GM23338 (cell line): ENCODE measurements around the gene SNAP91. TPM values are rescaled to one million over a fixed set of nuclear protein-coding genes. Genes with fewer than 3 reads are reported as not detected.
"Not testable (repeated sequence)": the region's sequence is repeated elsewhere in the genome, so short reads cannot be mapped to it uniquely, and the experiment has no call there.

Source experiments
- ATAC-seq: fragments of 200-7000 bp; cut with Tn5 transposase; 3 replicates; pipeline ENCODE4 v1.9.1; 2020
- DNase-seq: peaks from one replicate; pipeline ENCODE4 v3.0.0-alpha.2; 2015; ENCODE audit warnings: low spot score
- H2AFZ ChIP-seq: fragments of 200-600 bp; sonication (generic); 2 replicates; pipeline ENCODE4 v1.8.0; 2016; ENCODE audit warnings: antibody characterized with exemption, mild to moderate bottlenecking, moderate library complexity
- H3F3A ChIP-seq: fragments of 200-600 bp; sonication (generic); replicated peaks from 2 replicates; pipeline ENCODE4 v1.8.0; 2017; ENCODE audit warnings: antibody characterized with exemption, mixed run types, low read depth
- H3K27ac ChIP-seq: fragments of 200-600 bp; sonication (generic); 2 replicates; pipeline ENCODE4 v1.6.1; 2016; ENCODE audit warnings: low read depth
- H3K27me3 ChIP-seq: fragments of 200-600 bp; sonication (generic); 2 replicates; pipeline ENCODE4 v1.8.0; 2016; ENCODE audit warnings: mild to moderate bottlenecking, mixed run types, moderate library complexity; ENCODE audit not compliant: insufficient read depth
- H3K36me3 ChIP-seq: fragments of 200-600 bp; sonication (generic); 2 replicates; pipeline ENCODE4 v1.8.0; 2016; ENCODE audit warnings: mild to moderate bottlenecking; ENCODE audit not compliant: insufficient read depth
- H3K4me1 ChIP-seq: fragments of 200-600 bp; sonication (generic); 2 replicates; pipeline ENCODE4 v1.8.0; 2016; ENCODE audit warnings: mild to moderate bottlenecking, moderate library complexity; ENCODE audit not compliant: insufficient read depth
- H3K4me2 ChIP-seq: fragments of 200-600 bp; sonication (generic); 2 replicates; pipeline ENCODE4 v1.7.1; 2017; ENCODE audit warnings: mixed run types
- H3K4me3 ChIP-seq: fragments of 200-600 bp; sonication (generic); 2 replicates; pipeline ENCODE4 v1.6.1; 2016; ENCODE audit warnings: mixed run types
- H3K79me2 ChIP-seq: fragments of 200-600 bp; sonication (generic); replicated peaks from 2 replicates; pipeline ENCODE4 v1.8.0; 2017; ENCODE audit warnings: mild to moderate bottlenecking; ENCODE audit not compliant: insufficient read depth
- H3K9me2 ChIP-seq: fragments of 200-600 bp; sonication (generic); 2 replicates; pipeline ENCODE4 v1.8.0; 2017; ENCODE audit not compliant: insufficient read depth
- H4K20me1 ChIP-seq: fragments of 200-600 bp; sonication (generic); replicated peaks from 2 replicates; pipeline ENCODE4 v1.8.0; 2017; ENCODE audit warnings: mild to moderate bottlenecking; ENCODE audit not compliant: insufficient read depth
- H3K27ac Mint-ChIP-seq: 2 replicates; pipeline ENCODE4 v1.8.0; 2020; ENCODE audit warnings: inconsistent platforms, mild to moderate bottlenecking, moderate library complexity, mixed read lengths
- H3K27me3 Mint-ChIP-seq: 3 replicates; pipeline ENCODE4 v1.8.0; 2022; ENCODE audit warnings: low read depth, mild to moderate bottlenecking, moderate library complexity, mixed read lengths, inconsistent platforms; ENCODE audit not compliant: insufficient read depth, poor library complexity
- H3K36me3 Mint-ChIP-seq: 3 replicates; pipeline ENCODE4 v1.8.0; 2021; ENCODE audit warnings: low read depth, mild to moderate bottlenecking, inconsistent platforms, moderate library complexity, mixed read lengths
- H3K4me1 Mint-ChIP-seq: 3 replicates; pipeline ENCODE4 v1.8.0; 2020; ENCODE audit warnings: mild to moderate bottlenecking, inconsistent platforms, mixed read lengths
- H3K4me3 Mint-ChIP-seq: 3 replicates; pipeline ENCODE4 v1.8.0; 2021; ENCODE audit warnings: moderate library complexity, mild to moderate bottlenecking, inconsistent platforms, mixed read lengths
- H3K9me3 Mint-ChIP-seq: 3 replicates; pipeline ENCODE4 v1.8.0; 2020; ENCODE audit warnings: moderate library complexity, mild to moderate bottlenecking, inconsistent platforms, mixed read lengths
- EZH2phosphoT487 ChIP-seq: fragments of 200-600 bp; sonication (generic); IDR thresholded peaks from one replicate; pipeline ENCODE4 v1.8.1; 2018; ENCODE audit warnings: antibody characterized with exemption; ENCODE audit not compliant: unreplicated experiment
- JUNB ChIP-seq: IDR thresholded peaks from one replicate; pipeline ENCODE4 v1.6.1; 2016; ENCODE audit warnings: antibody characterized with exemption; ENCODE audit not compliant: unreplicated experiment
- NANOG ChIP-seq: IDR thresholded peaks from 2 replicates; pipeline ENCODE4 v1.6.1; 2016; ENCODE audit warnings: antibody characterized with exemption, borderline replicate concordance
- POLR2AphosphoS5 ChIP-seq: IDR thresholded peaks from 2 replicates; pipeline ENCODE4 v1.6.1; 2016; ENCODE audit warnings: antibody characterized with exemption, low read depth
- STAT1 ChIP-seq: IDR thresholded peaks from one replicate; pipeline ENCODE4 v1.6.1; 2016; ENCODE audit warnings: antibody characterized with exemption; ENCODE audit not compliant: unreplicated experiment
- ZNF114 ChIP-seq: fragments of 250-450 bp; sonication (Bioruptor Pico); IDR thresholded peaks from 2 replicates; pipeline ENCODE4 v1.5.0; 2020; ENCODE audit warnings: mild to moderate bottlenecking, moderate library complexity
- ZNF331 ChIP-seq: fragments of 250-450 bp; sonication (Bioruptor Pico); IDR thresholded peaks from 2 replicates; pipeline ENCODE4 v1.5.0; 2020; ENCODE audit warnings: low read depth, mild to moderate bottlenecking, moderate library complexity
- polyA plus RNA-seq: library from polyadenylated mRNA; unstranded; fragments of >200 nt; fragmentation: Nextera tagmentation; extraction: Ambion mirVana; gene quantifications from 2 replicates; pipeline ENCODE4 v1.2.1, GENCODE V29; 2016
- total RNA-seq: library from RNA; depleted of rRNA; stranded (reverse); fragments of >200 nt; shearing (Covaris generic); gene quantifications from 2 replicates; pipeline ENCODE4 v1.2.3, GENCODE V29; 2014
- TF ChIP-seq, protein P1 (sequence below): fragments of 250-450 bp; sonication (Bioruptor Pico); IDR thresholded peaks from 2 replicates; pipeline ENCODE4 v1.5.0; 2020; ENCODE audit warnings: mild to moderate bottlenecking, moderate library complexity
- TF ChIP-seq, protein P2 (sequence below), 2 experiments: fragments of 200-600 bp in 1 of 2; sonication (generic) in 1 of 2; conservative IDR thresholded peaks; 2 replicates each; pipeline versions ENCODE4 v1.5.1 to v1.6.1; 2016 to 2017; ENCODE audit warnings: antibody characterized with exemption in 2 of 2, low read depth in 2 of 2, mild to moderate bottlenecking in 2 of 2, moderate library complexity in 1 of 2

SNAP91 gene
- total and polyA plus RNA-seq, 2 experiments from 2014 or later, result 0.83 to 1.2 TPM

DNA sequence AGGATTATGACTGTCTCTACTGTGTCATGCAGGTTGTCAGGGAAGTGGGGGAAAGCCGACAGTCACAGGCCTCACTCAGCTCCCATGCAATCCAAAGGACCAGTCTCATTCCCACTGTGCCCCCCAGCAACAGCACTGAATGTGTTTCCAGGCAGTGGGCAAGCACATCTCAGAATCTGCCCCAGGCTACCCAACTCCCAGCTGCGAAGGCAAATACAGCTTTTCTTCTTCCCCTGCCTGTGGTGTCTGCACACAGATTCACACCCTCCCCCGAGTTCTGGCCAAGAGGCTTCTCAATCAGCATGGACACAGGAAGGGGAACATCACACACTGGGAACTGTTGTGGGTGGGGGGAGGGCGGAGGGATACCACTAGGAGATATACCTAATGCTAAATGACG is 75.3 kb downstream of the SNAP91 start:
- ATAC-seq (peak; percentile 66), DNase-seq (peak; percentile 13)
- 0 out of 2 replicates have a peak, but pooled peaks cover 3% of the 10 kb centered on the region for H3K4me1 ChIP-seq
- peak overlapping the region; percentile 51 for H3K27ac Mint-ChIP-seq
- no peaks in the 10 kb centered on the region for H3K9me3 Mint-ChIP-seq
- H3K79me2 ChIP-seq, result no peaks in the 10 kb centered on the region
- no peaks in the 10 kb centered on the region for H3K9me2 ChIP-seq
- no peak overlapping the region for H3K4me2 ChIP-seq
- H3K4me3 ChIP-seq, result no peak overlapping the region
- H3F3A ChIP-seq, result no peaks in the 10 kb centered on the region
- no peak overlapping the region for H2AFZ ChIP-seq
- H3K27me3 Mint-ChIP-seq, result peaks cover 1% of the 10 kb centered on the region
- no peaks in the 10 kb centered on the region for H3K36me3 Mint-ChIP-seq
- H3K27ac ChIP-seq, result no peak overlapping the region
- no peaks in the 10 kb centered on the region for H4K20me1 ChIP-seq
- no peaks in the 10 kb centered on the region for H3K27me3 ChIP-seq
- peaks cover 20% of the 10 kb centered on the region for H3K4me1 Mint-ChIP-seq
- no peak for TF ChIP-seq JUNB
- TF ChIP-seq, protein P1, sequence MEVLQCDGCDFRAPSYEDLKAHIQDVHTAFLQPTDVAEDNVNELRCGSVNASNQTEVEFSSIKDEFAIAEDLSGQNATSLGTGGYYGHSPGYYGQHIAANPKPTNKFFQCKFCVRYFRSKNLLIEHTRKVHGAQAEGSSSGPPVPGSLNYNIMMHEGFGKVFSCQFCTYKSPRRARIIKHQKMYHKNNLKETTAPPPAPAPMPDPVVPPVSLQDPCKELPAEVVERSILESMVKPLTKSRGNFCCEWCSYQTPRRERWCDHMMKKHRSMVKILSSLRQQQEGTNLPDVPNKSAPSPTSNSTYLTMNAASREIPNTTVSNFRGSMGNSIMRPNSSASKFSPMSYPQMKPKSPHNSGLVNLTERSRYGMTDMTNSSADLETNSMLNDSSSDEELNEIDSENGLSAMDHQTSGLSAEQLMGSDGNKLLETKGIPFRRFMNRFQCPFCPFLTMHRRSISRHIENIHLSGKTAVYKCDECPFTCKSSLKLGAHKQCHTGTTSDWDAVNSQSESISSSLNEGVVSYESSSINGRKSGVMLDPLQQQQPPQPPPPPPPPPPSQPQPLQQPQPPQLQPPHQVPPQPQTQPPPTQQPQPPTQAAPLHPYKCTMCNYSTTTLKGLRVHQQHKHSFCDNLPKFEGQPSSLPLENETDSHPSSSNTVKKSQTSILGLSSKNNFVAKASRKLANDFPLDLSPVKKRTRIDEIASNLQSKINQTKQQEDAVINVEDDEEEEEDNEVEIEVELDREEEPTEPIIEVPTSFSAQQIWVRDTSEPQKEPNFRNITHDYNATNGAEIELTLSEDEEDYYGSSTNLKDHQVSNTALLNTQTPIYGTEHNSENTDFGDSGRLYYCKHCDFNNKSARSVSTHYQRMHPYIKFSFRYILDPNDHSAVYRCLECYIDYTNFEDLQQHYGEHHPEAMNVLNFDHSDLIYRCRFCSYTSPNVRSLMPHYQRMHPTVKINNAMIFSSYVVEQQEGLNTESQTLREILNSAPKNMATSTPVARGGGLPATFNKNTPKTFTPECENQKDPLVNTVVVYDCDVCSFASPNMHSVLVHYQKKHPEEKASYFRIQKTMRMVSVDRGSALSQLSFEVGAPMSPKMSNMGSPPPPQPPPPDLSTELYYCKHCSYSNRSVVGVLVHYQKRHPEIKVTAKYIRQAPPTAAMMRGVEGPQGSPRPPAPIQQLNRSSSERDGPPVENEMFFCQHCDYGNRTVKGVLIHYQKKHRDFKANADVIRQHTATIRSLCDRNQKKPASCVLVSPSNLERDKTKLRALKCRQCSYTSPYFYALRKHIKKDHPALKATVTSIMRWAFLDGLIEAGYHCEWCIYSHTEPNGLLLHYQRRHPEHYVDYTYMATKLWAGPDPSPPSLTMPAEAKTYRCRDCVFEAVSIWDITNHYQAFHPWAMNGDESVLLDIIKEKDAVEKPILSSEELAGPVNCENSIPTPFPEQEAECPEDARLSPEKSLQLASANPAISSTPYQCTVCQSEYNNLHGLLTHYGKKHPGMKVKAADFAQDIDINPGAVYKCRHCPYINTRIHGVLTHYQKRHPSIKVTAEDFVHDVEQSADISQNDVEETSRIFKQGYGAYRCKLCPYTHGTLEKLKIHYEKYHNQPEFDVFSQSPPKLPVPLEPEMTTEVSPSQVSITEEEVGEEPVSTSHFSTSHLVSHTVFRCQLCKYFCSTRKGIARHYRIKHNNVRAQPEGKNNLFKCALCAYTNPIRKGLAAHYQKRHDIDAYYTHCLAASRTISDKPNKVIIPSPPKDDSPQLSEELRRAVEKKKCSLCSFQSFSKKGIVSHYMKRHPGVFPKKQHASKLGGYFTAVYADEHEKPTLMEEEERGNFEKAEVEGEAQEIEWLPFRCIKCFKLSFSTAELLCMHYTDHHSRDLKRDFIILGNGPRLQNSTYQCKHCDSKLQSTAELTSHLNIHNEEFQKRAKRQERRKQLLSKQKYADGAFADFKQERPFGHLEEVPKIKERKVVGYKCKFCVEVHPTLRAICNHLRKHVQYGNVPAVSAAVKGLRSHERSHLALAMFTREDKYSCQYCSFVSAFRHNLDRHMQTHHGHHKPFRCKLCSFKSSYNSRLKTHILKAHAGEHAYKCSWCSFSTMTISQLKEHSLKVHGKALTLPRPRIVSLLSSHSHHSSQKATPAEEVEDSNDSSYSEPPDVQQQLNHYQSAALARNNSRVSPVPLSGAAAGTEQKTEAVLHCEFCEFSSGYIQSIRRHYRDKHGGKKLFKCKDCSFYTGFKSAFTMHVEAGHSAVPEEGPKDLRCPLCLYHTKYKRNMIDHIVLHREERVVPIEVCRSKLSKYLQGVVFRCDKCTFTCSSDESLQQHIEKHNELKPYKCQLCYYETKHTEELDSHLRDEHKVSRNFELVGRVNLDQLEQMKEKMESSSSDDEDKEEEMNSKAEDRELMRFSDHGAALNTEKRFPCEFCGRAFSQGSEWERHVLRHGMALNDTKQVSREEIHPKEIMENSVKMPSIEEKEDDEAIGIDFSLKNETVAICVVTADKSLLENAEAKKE, result no peak
- TF ChIP-seq NANOG, result no peak
- no peak for TF ChIP-seq ZNF331 (CRISPR knock-in tag)
- no peak for TF ChIP-seq POLR2AphosphoS5
- TF ChIP-seq STAT1, result no peak
- TF ChIP-seq ZNF114, result no peak
- no peak overlapping the region for H3K4me3 Mint-ChIP-seq
- no peaks in the 10 kb centered on the region for H3K36me3 ChIP-seq

DNA sequence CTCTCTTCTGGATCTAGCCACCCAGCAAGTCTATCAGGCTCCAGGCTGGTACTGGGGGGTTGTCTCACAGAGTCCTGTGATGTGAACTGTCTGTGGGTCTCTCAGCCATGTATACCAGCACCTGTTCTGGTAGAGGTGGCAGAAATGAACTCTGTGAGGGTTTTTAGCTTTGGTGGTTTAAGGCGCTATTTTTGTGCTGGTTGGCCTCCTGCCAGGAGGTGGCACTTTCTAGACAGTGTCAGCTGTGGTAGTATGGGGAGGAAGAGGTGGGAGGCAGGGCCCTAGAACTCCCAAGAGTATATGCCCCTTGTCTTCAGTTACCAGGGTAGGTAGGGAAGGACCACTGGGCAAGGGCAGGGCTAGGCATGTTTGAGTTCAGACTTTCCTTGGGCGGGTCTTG is 75.8 kb downstream of the SNAP91 start:
- Mint-ChIP-seq H3K36me3 (no peaks in the 10 kb centered on the region), H3K4me3 (no peak overlapping the region), H3K4me1 (peaks cover 20% of the 10 kb centered on the region), H3K27ac (peak overlapping the region; percentile 51), H3K27me3 (peaks cover 1% of the 10 kb centered on the region), H3K9me3 (no peaks in the 10 kb centered on the region)
- no peak for TF ChIP-seq EZH2phosphoT487
- TF ChIP-seq, protein P2, sequence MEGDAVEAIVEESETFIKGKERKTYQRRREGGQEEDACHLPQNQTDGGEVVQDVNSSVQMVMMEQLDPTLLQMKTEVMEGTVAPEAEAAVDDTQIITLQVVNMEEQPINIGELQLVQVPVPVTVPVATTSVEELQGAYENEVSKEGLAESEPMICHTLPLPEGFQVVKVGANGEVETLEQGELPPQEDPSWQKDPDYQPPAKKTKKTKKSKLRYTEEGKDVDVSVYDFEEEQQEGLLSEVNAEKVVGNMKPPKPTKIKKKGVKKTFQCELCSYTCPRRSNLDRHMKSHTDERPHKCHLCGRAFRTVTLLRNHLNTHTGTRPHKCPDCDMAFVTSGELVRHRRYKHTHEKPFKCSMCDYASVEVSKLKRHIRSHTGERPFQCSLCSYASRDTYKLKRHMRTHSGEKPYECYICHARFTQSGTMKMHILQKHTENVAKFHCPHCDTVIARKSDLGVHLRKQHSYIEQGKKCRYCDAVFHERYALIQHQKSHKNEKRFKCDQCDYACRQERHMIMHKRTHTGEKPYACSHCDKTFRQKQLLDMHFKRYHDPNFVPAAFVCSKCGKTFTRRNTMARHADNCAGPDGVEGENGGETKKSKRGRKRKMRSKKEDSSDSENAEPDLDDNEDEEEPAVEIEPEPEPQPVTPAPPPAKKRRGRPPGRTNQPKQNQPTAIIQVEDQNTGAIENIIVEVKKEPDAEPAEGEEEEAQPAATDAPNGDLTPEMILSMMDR (conservative IDR thresholded peaks at IDR 0.05; ENCODE audit: low read depth in 2 of 2), result peak; percentile 12 to 48; a peak in 2 of 4 replicates
- no peak overlapping the region for H3K4me3 ChIP-seq
- no peaks in the 10 kb centered on the region for H4K20me1 ChIP-seq
- H3K79me2 ChIP-seq, result no peaks in the 10 kb centered on the region
- H3K36me3 ChIP-seq, result no peaks in the 10 kb centered on the region
- DNase-seq (peak; percentile 7), ATAC-seq (peak; percentile 40; the same call in 2 of the 3 replicates)
- no peaks in the 10 kb centered on the region for H3F3A ChIP-seq
- no peaks in the 10 kb centered on the region for H3K9me2 ChIP-seq
- H3K27me3 ChIP-seq, result no peaks in the 10 kb centered on the region
- no peak overlapping the region for H3K27ac ChIP-seq
- H3K4me2 ChIP-seq, result no peak overlapping the region
- 0 out of 2 replicates have a peak, but pooled peaks cover 3% of the 10 kb centered on the region for H3K4me1 ChIP-seq
- H2AFZ ChIP-seq, result no peak overlapping the region

DNA sequence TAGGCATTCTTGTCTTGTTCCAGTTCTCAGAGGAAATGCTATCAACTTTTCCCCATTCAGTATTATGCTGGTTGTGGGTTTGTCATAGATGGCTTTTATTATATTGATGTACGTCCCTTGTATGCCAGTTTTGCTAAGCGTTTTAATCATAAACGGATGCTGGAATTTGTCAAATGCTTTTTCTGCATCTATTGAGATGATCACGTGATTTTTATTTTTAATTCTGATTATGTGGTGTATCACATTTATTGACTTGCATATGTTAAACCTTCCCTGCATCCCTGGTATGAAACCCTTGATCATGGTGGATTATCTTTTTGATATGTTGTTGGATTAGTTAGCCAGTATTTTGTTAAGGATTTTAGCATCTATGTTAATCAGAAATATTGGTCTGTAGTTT is 79.0 kb downstream of the SNAP91 start:
- not testable (repeated sequence) for H3K4me2 ChIP-seq, H3K4me3 ChIP-seq, H3K36me3 ChIP-seq, DNase-seq, H3K9me2 ChIP-seq, H3K79me2 ChIP-seq, H4K20me1 ChIP-seq, H3K27me3 Mint-ChIP-seq, H2AFZ ChIP-seq, H3K4me1 ChIP-seq, H3K27ac Mint-ChIP-seq, ATAC-seq, H3F3A ChIP-seq, H3K27me3 ChIP-seq, H3K27ac ChIP-seq, H3K36me3 Mint-ChIP-seq, H3K4me3 Mint-ChIP-seq, H3K9me3 Mint-ChIP-seq
- H3K4me1 Mint-ChIP-seq, result peaks cover 20% of the 10 kb centered on the region
